Naive thymus-derived CD8-positive, alpha-beta T cell (primary cell): ENCODE results near the gene FAT1. TPM values are rescaled to one million over a fixed set of nuclear protein-coding genes. Genes with fewer than 3 reads are reported as not detected.

Source experiments
- ATAC-seq, 2 donors: fragments of 150-1000 bp; cut with Tn5 transposase in 1 of 2; sonication (Bioruptor Pico), chemical (Tn5 transposase) in 1 of 2; 1 replicate in 1 of 2; 2 replicates in 1 of 2; pipeline ENCODE4 v1.10.0; 2021; ENCODE audit warnings: mild to moderate bottlenecking in 2 of 2, moderate library complexity in 2 of 2
- POLR2A ChIA-PET: fragments of 350-600 bp; sonication (Branson Sonifier 250); formaldehyde crosslinking; loops from one replicate; lab custom pipeline; 2021; ENCODE audit warnings: antibody characterized with exemption; lab: Charles Lee
- DNase-seq, 10 donors: peaks; one replicate each; pipeline versions ENCODE4 v3.0.0 to v3.0.0-alpha.2; 2020 to 2022
- H3K27ac Mint-ChIP-seq, 10 donors: one replicate each; pipeline ENCODE4 v1.8.0; 2020 to 2022; ENCODE audit warnings: mild to moderate bottlenecking in 10 of 10, mixed read lengths in 10 of 10, moderate library complexity in 4 of 10, inconsistent platforms in 1 of 10
- H3K27me3 Mint-ChIP-seq, 5 donors: one replicate each; pipeline ENCODE4 v1.8.0; 2021 to 2022; ENCODE audit warnings: mixed read lengths in 5 of 5
- H3K36me3 Mint-ChIP-seq, 3 donors: one replicate each; pipeline ENCODE4 v1.8.0; 2020 to 2022; ENCODE audit warnings: mixed read lengths in 3 of 3, mild to moderate bottlenecking in 2 of 3, inconsistent platforms in 1 of 3
- H3K4me1 Mint-ChIP-seq, 4 donors: one replicate each; pipeline ENCODE4 v1.8.0; 2021 to 2022; ENCODE audit warnings: mixed read lengths in 4 of 4
- H3K4me3 Mint-ChIP-seq, 10 donors: one replicate each; pipeline ENCODE4 v1.8.0; 2020 to 2022; ENCODE audit warnings: mild to moderate bottlenecking in 10 of 10, mixed read lengths in 10 of 10, moderate library complexity in 6 of 10, inconsistent platforms in 1 of 10
- H3K9me3 Mint-ChIP-seq, 9 donors: one replicate each; pipeline ENCODE4 v1.8.0; 2020 to 2022; ENCODE audit warnings: mixed read lengths in 9 of 9, mild to moderate bottlenecking in 3 of 9, inconsistent platforms in 1 of 9, moderate library complexity in 1 of 9
- polyA plus RNA-seq, 3 donors: library from polyadenylated mRNA; unstranded; fragments of 300-500 nt; fragmentation: Illumina TruSeq; gene quantifications; one replicate each; pipeline ENCODE4 v1.2.3, GENCODE V29; 2021
- total RNA-seq, 8 experiments: library from RNA in 2 of 8; stranded (reverse) in 2 of 8; gene quantifications; one replicate each; pipeline ENCODE4 v1.2.3 and lab custom pipeline; 2021 to 2026

FAT1 gene
- total and polyA plus RNA-seq, 5 experiments from 2014 or later: not detected

DNA sequence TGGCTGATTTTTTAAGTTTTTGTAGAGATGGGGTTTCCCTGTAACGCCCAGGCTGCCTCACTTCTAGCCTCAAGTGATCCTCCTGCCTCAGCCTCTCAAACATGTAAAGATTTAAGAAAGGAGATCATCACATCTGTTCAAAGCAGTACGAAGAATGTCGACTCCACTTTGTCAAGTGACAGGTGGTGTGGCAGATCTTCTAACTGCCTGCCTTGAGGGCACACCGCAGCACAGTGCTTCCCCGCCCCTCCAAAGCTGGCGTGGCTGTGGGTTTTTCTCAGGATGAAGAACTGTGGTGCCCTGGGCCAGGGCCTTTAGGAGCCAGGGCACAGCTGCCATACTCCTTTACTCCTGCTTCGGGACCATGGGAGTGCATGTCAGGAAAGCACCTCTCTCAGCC lies 125.0 kb downstream of the FAT1 start:
- no peak overlapping the region for H3K27ac Mint-ChIP-seq
- no peaks in the 10 kb centered on the region for H3K4me1 Mint-ChIP-seq
- no peak overlapping the region for H3K4me3 Mint-ChIP-seq
- POLR2A ChIA-PET: no interaction called here
- no peaks in the 10 kb centered on the region for H3K36me3 Mint-ChIP-seq
- H3K9me3 Mint-ChIP-seq: peaks cover 0 to 2% (median 0%) of the 10 kb centered on the region in 9 donors
- DNase-seq (no peak), ATAC-seq (no peak)
- peaks cover 0 to 2% (median 0%) of the 10 kb centered on the region in 5 donors for H3K27me3 Mint-ChIP-seq

DNA sequence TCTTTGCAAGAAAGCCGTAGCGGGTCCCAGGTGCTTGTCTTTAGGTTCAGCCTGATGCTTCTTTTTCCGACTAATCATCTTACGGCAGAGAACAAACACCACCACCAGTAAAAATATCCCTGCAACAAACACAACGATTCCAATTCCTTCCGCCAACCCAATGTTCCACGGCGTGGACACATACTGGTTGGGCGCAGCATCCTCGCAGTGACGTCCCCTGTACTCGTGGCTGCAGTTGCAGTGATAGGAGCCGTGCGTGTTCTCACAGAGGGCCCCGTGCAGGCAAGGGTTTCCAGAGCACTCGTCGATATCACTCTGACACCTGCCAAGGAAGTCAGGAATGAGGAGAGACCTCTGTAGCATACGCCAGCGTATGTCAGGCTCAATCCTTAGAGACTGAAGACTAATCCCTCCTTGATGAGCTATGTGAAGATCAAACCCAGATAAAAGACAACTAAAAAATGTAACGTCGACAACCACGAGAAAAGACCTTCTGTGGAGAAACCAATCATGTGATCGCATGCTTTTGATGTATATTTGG lies 126.7 kb downstream of the FAT1 start:
- no peaks in the 10 kb centered on the region for H3K4me1 Mint-ChIP-seq
- H3K36me3 Mint-ChIP-seq: no peaks in the 10 kb centered on the region
- H3K27ac Mint-ChIP-seq: no peak overlapping the region
- DNase-seq (no peak), ATAC-seq (no peak)
- peaks cover 0 to 5% (median 0%) of the 10 kb centered on the region in 5 donors for H3K27me3 Mint-ChIP-seq
- H3K9me3 Mint-ChIP-seq: no peaks in the 10 kb centered on the region
- POLR2A ChIA-PET: no interaction called here
- no peak overlapping the region for H3K4me3 Mint-ChIP-seq

- H3K4me3 Mint-ChIP-seq: no peak overlapping the region
- no peaks in the 10 kb centered on the region for H3K9me3 Mint-ChIP-seq
- no peak for DNase-seq
- no peak for ATAC-seq
- H3K36me3 Mint-ChIP-seq: no peaks in the 10 kb centered on the region
- H3K4me1 Mint-ChIP-seq: no peaks in the 10 kb centered on the region
- POLR2A ChIA-PET: no interaction called here
- peaks cover 0 to 5% (median 0%) of the 10 kb centered on the region in 5 donors for H3K27me3 Mint-ChIP-seq
- H3K27ac Mint-ChIP-seq: no peak overlapping the region
Observed at GRCh38 chr4:186596346-186596745, 127.3 kb downstream of the FAT1 start.

DNA sequence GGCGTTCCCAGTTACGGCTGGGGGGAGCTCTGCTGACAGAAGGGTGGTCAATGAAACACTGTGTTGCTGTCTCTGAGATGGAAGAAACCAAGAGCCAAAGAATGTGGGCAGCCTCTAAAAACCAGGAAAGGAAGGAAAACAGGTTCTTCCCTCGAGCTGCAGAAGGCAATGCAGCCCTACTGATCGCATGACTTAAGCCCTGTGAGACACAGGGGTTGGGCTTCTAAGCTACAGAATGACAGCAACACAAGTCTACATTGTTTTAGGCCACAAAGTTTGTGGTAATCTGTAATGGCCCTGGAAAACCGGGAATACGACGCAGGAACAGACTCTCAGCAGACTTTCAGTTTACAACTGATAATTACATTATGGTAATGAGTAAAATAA lies 130.1 kb downstream of the FAT1 start:
- no peaks in the 10 kb centered on the region for H3K9me3 Mint-ChIP-seq
- H3K27ac Mint-ChIP-seq: no peak overlapping the region
- H3K4me3 Mint-ChIP-seq: no peak overlapping the region
- no peaks in the 10 kb centered on the region for H3K36me3 Mint-ChIP-seq
- H3K27me3 Mint-ChIP-seq: peaks cover 0 to 5% (median 0%) of the 10 kb centered on the region in 5 donors
- ATAC-seq (no peak), DNase-seq (no peak)
- POLR2A ChIA-PET: no interaction called here
- H3K4me1 Mint-ChIP-seq: no peaks in the 10 kb centered on the region

DNA sequence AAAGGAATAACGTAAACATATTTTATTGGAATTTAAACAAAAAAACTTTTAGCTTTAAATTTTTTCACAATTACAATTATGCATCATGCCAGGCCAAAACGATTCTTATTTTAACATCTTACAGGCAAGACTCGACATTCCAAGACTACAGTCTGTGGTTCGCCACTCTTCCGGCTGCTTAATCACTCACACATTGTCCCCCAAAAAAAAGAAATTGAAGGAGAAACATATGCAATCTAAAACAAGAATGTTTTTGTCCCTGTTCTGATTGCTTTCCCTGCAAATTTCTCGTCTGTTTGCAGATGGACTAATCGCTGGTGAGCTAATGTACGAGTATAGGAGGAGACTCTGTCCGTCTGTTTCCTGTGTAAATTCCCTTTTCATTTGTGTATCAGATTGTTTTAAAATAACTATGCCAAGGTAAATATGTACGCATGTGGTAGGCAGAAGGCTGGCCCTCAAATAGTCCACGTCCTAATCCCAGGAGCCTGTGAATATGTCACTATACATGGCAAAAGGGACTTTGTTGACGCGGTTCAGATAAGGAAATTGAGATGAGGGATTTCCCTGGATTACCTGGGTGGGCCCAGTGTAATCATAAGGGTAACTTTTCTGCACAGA lies 130.6 kb downstream of the FAT1 start:
- POLR2A ChIA-PET: no interaction called here
- Mint-ChIP-seq H3K27me3 (peaks cover 0 to 5% (median 0%) of the 10 kb centered on the region in 5 donors), H3K36me3 (no peaks in the 10 kb centered on the region), H3K9me3 (no peaks in the 10 kb centered on the region), H3K4me1 (no peaks in the 10 kb centered on the region), H3K27ac (no peak overlapping the region), H3K4me3 (no peak overlapping the region)
- ATAC-seq (no peak), DNase-seq (no peak)

DNA sequence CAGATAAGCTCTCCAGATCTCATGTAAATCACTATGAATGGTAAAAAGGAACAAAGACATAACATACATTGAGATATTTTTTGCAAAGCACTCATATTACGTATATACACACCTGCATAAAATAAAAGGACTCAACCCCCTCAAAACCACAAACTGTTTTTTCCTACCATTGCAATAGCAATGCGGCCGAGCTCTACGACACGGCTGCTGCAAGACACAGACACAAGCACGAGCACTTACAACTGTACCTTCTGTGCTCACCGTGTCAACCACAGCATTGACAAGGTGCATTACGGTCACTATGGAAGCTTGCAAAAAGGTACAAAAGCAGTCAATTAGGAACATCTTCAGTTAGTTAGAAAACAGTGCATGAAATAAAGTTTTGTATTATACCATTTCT lies 131.2 kb downstream of the FAT1 start:
- POLR2A ChIA-PET: no interaction called here
- Mint-ChIP-seq H3K27me3 (peaks cover 0 to 5% (median 0%) of the 10 kb centered on the region in 5 donors), H3K36me3 (no peaks in the 10 kb centered on the region), H3K9me3 (no peaks in the 10 kb centered on the region), H3K27ac (no peak overlapping the region), H3K4me1 (no peaks in the 10 kb centered on the region), H3K4me3 (no peak overlapping the region)
- ATAC-seq (no peak), DNase-seq (no peak)

GRCh38 chr4:186591651-186592050 lies 132.0 kb downstream of the FAT1 start:
- Mint-ChIP-seq H3K4me1 (no peaks in the 10 kb centered on the region), H3K27me3 (peaks cover 0 to 5% (median 1%) of the 10 kb centered on the region in 5 donors), H3K36me3 (no peaks in the 10 kb centered on the region), H3K27ac (no peak overlapping the region), H3K4me3 (no peak overlapping the region), H3K9me3 (no peaks in the 10 kb centered on the region)
- POLR2A ChIA-PET: no interaction called here
- DNase-seq: no peak
- ATAC-seq: no peak

GRCh38 chr4:186588503-186588902 lies 135.2 kb downstream of the FAT1 start:
- no peaks in the 10 kb centered on the region for H3K36me3 Mint-ChIP-seq
- no peaks in the 10 kb centered on the region for H3K4me1 Mint-ChIP-seq
- peaks cover 0 to 17% (median 4%) of the 10 kb centered on the region in 5 donors for H3K27me3 Mint-ChIP-seq
- H3K27ac Mint-ChIP-seq: no peak overlapping the region
- H3K9me3 Mint-ChIP-seq: no peaks in the 10 kb centered on the region
- POLR2A ChIA-PET: no interaction called here
- ATAC-seq: no peak
- H3K4me3 Mint-ChIP-seq: no peak overlapping the region
- DNase-seq: no peak

- peak; percentile 17 to 70 (median 40) for DNase-seq
- Mint-ChIP-seq H3K27ac (no peak overlapping the region), H3K9me3 (peaks cover 0 to 4% (median 0%) of the 10 kb centered on the region in 9 donors), H3K4me3 (no peak overlapping the region), H3K36me3 (no peaks in the 10 kb centered on the region), H3K4me1 (no peaks in the 10 kb centered on the region), H3K27me3 (peaks cover 0 to 17% (median 4%) of the 10 kb centered on the region in 5 donors)
- POLR2A ChIA-PET: no interaction called here
- ATAC-seq: no peak
Observed at GRCh38 chr4:186587416-186588018, 136.1 kb downstream of the FAT1 start.

DNA sequence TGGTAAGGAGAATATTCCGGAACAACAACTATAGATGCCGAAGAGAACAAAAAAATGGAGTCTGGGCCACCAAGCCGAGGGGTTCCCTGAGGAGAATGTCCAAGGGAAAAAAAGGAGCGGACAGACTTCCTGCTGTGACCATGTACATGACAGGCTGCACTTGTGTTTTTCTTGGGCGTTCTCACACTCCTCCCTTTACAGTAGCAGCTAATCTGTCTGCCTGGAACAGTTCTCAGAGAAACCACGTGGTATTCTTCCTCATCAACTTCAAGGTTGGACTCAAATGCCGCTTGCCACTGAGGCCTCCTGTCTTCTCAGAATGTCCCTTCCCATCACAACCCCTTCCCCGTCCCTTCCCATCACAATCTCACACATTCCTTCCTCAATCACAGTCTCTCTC lies 137.5 kb downstream of the FAT1 start:
- DNase-seq (no peak), ATAC-seq (no peak)
- H3K9me3 Mint-ChIP-seq: peaks cover 0 to 16% (median 3%) of the 10 kb centered on the region in 9 donors
- H3K4me1 Mint-ChIP-seq: no peaks in the 10 kb centered on the region
- H3K36me3 Mint-ChIP-seq: no peaks in the 10 kb centered on the region
- H3K27ac Mint-ChIP-seq: no peak overlapping the region
- peaks cover 0 to 17% (median 4%) of the 10 kb centered on the region in 5 donors for H3K27me3 Mint-ChIP-seq
- POLR2A ChIA-PET: no interaction called here
- H3K4me3 Mint-ChIP-seq: no peak overlapping the region

DNA sequence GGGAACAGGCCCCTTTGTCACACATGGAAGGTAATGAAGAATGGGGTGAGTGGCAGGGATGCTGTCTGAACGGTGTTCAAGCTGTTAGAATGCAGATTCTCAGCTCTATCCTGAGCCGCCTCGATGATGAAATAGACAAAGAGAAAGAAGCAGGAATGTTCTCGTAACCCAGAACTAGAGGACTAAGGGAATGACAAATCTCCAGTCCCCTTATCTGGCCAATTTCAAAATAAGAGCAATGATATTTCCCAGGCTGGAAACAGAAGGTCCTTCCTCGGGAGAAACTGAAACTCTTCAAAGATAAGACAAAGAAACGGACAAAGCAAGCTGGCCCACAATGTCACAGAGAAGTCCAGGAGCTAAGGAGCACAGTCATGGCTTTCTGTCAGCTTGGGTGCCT lies 138.7 kb downstream of the FAT1 start:
- no peak for ATAC-seq
- Mint-ChIP-seq H3K36me3 (no peaks in the 10 kb centered on the region), H3K4me3 (no peak overlapping the region), H3K9me3 (peaks cover 0 to 16% (median 4%) of the 10 kb centered on the region in 9 donors), H3K27me3 (peaks cover 0 to 17% (median 4%) of the 10 kb centered on the region in 5 donors), H3K27ac (peak overlapping the region in 1 of 10 donors; percentile 52), H3K4me1 (no peaks in the 10 kb centered on the region)
- POLR2A ChIA-PET: no interaction called here
- DNase-seq: no peak

GRCh38 chr4:186581421-186581820 lies 142.2 kb downstream of the FAT1 start:
- ATAC-seq: no peak
- Mint-ChIP-seq H3K4me3 (no peak overlapping the region), H3K36me3 (no peaks in the 10 kb centered on the region), H3K4me1 (no peaks in the 10 kb centered on the region), H3K27ac (no peak overlapping the region), H3K9me3 (peaks cover 0 to 16% (median 5%) of the 10 kb centered on the region in 9 donors), H3K27me3 (peaks cover 0 to 12% (median 2%) of the 10 kb centered on the region in 5 donors)
- DNase-seq: no peak
- POLR2A ChIA-PET: no interaction called here

- Mint-ChIP-seq H3K36me3 (no peaks in the 10 kb centered on the region), H3K9me3 (peaks cover 0 to 16% (median 5%) of the 10 kb centered on the region in 9 donors), H3K27me3 (peaks cover 0 to 9% (median 0%) of the 10 kb centered on the region in 5 donors), H3K4me1 (no peaks in the 10 kb centered on the region), H3K4me3 (no peak overlapping the region), H3K27ac (no peak overlapping the region)
- POLR2A ChIA-PET: no interaction called here
- no peak for DNase-seq
- no peak for ATAC-seq
Observed at GRCh38 chr4:186580669-186581068, 143.0 kb downstream of the FAT1 start.
